Eye (tissue), 1 donor: ENCODE data around the gene KNDC1.
"Not testable (repeated sequence)": the region's sequence is repeated elsewhere in the genome, so short reads cannot be mapped to it uniquely, and the experiment has no call there.

ENCODE experiments used
- DNase-seq: peaks from one replicate; pipeline ENCODE4 v3.0.0-alpha.2; 2015

Gene KNDC1

DNA sequence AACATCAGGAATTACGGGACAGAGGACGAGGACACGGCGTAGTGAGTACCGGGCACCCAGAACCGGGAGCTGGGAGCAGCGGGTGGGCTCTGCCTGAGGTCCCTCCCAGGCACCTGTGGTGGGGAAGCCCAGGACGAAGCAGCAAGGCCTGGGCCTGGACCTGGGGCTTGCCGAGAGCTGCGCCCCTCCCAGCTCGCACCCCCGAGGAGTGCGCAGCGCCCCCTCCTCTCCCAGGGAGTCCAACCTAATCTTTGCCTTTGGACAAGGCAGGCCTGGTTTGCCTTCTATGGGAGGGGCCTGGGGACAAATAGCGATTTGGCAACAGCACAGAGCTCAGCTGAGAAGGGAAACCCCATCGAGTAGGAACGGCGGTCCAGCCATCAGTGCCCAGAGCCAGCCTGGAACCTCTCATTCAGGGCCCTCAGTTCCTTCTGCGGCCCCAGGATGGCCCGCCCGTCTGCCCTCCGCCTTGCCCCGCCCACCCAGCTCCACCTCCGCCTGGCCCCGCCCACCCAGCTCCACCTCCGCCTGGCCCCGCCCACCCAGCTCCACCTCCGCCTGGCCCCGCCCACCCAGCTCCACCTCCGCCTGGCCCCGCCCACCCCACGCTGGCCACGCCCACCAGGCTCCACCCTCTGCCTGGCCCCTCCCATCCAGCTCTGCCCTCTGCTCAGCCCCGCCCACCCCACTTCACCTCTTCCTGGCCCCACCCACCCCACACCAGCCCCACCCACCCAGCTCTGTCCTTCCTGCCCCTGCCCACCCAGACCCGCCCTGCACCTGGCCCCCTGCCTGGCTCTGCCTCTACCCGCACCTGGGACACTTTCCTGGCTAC, 32.5 kb upstream of the KNDC1 start:
- DNase-seq, result no peak

DNA sequence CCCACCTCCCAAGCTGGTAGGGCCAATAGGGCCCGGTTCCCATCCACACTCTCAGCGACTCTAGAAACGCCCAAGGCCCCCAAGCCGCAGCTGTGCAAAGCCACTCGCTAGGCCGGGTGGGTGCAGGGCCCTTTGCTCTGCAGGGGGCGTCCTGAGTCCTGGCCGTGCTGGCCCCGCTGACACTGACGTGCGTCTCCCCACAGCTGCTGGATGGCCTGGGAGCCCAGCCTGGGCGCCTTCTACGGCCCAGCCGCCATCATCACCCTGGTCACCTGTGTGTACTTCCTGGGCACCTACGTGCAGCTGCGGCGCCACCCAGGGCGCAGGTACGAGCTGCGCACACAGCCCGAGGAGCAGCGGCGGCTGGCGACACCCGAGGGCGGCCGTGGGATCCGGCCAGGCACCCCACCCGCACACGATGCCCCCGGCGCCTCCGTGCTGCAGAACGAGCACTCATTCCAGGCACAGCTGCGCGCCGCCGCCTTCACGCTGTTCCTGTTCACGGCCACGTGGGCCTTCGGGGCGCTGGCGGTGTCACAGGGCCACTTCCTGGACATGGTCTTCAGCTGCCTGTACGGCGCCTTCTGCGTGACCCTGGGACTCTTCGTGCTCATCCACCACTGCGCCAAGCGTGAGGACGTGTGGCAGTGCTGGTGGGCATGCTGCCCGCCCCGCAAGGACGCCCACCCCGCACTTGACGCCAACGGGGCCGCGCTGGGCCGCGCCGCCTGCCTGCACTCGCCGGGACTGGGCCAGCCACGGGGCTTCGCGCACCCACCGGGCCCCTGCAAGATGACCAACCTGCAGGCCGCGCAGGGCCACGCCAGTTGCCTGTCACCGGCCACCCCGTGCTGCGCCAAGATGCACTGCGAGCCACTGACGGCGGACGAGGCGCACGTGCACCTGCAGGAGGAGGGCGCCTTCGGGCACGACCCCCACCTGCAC, 31.6 kb upstream of the KNDC1 start:
- DNase-seq, result no peak

- DNase-seq, result no peak
Measured at GRCh38 chr10:133129071-133129858, 30.8 kb upstream of the KNDC1 start.

DNA sequence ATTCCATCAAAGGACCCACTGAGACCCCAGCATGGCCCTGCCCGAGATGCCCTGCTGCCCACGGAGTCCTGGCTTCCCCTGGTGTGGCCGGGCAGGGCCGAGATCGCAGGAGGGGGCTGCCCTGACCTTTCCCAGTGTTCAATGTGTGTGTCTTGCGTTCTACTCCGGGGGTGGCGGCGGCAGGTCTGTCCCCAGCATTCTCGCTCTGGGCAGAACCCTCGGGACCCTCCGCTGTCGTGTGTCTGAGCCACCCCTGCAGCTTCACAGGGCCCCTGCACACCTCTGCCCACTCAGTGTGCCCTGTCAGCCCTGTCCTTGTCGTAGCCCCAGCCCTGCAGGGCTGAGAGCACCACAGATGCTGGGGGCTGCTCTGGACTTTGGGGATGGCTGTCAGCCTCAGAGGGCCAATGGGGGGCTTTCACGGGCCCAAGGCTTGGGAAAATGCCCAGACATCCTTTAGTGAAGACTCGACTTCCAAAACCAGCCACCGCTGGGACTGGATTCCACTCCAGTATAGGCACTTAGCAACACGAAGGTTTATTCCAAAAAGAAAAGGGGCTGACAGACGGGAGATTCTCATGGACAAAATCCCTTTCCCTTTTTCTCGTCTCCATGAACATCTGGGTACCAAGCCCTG, 30.0 kb upstream of the KNDC1 start:
- DNase-seq, result no peak

DNA sequence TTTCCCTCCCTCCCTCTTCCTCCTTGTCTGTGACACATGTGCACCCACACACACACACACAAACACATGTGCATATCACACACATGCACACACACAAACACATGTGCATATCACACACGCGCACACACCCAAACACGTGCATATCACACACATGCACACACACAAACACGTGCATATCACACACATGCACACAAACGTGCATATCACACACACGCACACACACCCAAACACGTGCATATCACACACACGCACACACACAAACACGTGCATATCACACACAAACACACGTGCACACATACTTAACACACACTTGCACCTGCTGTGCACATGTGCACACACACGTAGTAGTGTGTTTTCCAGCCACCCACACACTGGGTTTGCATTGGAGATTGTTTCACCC, 29.4 kb upstream of the KNDC1 start:
- DNase-seq, result no peak

DNA sequence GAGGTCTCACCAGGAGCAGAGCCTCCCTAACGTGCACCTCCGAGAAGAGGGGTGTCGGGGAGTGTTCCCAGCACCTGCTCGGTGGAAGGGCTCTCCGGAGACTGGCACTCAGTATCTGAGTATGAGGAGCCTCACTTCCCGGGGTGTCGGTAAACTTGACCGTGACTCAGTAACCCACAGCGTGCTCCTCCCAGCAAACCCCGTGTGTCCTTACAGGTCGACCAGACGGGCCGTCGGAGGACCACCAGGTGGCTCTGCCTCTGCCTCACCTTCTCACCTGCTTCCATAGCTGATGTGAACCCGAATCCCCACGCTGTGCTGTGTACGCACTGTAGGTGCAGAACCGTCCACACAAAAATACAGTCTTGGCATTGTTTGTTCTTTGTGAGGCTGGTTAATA, 29.0 kb upstream of the KNDC1 start:
- no peak for DNase-seq

GRCh38 chr10:133131734-133132472, 28.1 kb upstream of the KNDC1 start:
- DNase-seq, result no peak

DNA sequence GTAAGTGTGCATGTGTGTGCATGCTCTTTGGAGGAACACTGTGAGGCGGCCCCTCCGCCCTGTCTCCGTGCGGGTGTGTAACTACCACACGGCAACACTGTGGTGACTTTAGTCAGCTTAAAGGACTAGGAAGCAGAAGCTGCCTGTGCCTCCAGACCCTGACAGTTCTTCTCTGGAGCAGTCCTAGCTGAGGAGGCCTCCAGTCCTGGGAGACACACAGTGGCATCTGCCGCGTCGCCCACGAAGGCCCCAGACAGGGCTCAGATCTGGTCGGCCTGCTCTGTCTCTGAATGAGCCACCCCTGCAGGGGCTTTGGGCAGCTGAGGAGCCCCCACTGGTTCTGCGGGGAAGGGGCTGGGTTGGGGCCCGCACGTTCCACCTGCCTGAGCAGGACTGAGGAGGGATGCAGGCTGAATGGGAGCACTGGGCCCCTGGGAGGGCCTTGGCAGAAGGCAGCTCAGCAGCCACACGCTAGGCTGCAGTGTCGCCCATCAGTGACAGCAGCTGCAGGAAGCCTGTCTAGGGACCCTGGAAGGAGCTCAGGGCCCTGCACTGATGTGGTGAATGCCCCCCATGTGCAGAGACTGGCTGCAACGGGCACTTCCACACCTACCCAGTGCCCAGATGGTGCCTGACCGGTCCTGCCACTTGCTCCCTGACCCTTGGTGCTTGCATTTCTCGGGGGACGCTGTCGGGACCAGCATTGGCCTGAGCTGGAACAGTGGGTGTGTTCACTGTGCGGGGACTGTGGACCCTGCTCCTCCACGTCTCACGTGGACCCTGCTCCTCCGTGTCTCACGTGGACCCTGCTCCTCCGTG, 27.3 kb upstream of the KNDC1 start:
- no peak for DNase-seq

DNA sequence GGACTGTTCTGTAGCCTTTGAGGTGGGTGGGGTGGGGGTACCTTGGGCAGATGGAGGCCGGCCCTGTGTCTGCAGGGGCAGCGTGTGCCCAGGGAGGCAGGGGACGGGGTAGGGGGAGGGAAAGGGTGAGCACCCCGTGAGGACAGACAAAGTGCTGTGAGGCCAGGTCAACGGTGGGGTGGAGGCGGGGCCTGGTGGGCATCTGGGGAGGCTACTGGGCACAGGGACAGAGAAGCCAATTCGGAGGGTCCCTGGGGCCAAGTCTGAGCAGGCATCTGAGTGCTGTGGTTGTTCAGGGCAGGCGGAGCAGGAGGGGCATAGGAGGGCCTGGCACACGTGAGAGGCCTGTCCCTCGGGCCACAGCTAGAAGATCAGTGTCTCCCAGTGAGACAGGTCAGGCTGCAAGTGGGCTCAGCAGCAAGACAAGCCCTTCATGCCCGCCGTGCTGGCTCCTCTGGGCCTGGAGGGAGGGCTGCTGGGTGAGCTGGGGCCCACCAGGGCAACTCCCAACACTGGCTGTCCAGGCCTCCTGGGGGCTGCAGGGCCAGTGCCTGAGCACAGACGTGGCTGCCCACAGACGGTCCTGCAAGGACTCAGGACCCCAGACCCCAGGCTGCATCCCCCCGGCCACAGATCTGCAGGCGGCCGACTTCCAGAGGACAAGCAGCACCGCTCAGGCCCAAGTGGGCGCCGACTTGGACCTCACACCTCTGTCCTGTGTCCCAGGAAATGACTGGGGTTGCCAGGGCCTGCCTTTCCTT, 26.4 kb upstream of the KNDC1 start:
- no peak for DNase-seq

- DNase-seq, result no peak
Measured at GRCh38 chr10:133134411-133135115, 25.5 kb upstream of the KNDC1 start.

- no peak for DNase-seq
Measured at GRCh38 chr10:133135116-133135465, 24.9 kb upstream of the KNDC1 start.

- DNase-seq, result not testable (repeated sequence)
Measured at GRCh38 chr10:133137486-133138145, 22.4 kb upstream of the KNDC1 start.

GRCh38 chr10:133139551-133140065, 20.4 kb upstream of the KNDC1 start:
- no peak for DNase-seq

DNA sequence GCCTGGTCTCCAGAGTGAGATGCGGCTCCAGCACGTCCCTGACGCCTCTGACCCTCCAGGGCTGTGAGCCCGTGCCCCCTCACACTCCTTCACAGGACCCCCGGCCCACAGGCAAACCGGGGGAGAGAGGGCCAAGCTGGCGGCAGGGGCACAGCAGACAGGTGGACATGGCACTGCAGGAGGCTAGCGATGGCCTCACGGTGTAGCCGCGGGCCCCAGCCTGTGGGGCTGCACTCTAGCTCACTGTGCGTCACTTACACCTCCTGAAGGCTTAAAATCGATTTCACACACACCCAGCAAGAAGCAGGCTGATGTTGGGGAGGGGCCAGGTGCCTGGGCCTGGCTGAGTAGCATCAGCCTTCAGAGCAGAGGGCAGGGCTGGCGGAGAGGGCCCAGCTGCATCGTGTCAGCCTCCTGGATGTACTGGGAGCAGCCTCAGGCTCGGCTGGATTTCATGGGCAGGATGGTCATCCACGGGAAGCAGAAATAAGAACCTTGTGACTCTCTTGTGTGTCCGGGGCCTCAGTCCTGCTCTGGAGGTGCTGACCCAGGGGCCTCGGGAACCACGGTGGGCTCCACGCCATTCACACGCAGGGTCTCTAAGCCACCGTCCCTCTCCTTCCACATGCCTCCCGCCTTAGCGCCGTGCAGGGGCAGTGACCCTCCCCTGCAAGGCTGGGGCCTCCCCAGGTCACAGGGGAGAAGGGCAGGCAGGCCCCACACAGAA, 19.4 kb upstream of the KNDC1 start:
- DNase-seq, result no peak

DNA sequence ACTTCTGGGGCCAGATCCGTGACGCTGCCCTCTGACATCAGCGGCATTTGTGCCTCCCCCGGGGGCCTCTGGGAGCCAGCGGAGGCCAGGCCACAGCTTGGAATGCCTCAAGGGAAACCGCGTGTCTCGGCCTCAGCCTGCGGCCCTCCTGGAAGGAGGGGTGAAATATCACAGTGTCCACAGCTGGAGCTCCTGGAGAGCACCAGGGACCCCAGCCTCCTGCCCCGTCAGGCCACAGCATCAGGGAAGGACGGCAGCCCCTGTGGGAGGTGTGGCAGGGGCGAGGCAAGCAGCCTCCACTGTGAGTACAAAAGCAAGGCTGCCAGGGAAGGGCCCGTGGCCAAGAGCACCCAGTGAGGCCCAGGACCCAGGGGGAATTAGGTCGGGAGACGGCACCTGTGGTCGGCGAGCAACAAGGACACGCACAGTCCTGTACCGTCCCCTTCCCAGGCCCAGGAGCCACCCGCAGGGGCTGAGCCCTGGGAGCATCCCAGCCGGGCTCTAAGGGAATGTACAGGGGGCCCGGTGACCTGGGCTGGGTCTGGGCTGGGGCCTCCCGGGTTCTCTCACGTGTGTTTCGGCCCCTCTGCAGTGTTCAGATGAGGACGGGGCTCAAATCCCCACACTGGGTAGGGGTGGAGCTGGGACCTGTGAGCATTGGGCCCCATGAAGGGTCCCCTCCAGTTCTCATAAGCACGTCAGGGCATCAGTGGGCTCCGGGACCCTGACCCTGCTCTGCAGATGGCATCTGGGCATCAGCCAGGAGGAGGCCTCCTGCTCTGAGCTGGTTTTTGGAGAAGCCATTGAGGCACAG, 18.7 kb upstream of the KNDC1 start:
- no peak for DNase-seq

GRCh38 chr10:133141958-133142340, 18.1 kb upstream of the KNDC1 start:
- no peak for DNase-seq

- no peak for DNase-seq
Measured at GRCh38 chr10:133142523-133143199, 17.4 kb upstream of the KNDC1 start.
